ENCODE results near the gene MRPL32.

Gene MRPL32

DNA sequence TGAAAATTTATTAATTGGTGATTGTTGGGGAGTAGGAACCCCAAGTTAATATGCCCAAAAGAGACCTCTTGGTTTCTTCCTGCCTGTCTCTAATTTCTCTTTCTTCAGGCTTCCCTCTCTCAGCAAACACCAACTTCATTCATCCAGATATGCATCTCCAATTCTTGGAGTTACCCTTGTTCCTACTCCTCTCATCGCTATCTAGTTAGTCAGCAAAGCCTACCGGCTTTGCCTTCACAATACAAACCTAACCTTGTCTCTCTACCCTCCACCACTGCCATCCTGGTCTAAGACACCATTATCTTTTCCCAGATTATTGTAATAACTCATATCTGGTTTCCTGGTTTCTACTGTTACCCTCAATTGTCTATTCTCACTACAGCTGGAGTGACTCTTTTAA, 47.9 kb downstream of the MRPL32 start:
- H3K4me3 ChIP-seq (ENCODE audit: low read length): no peak overlapping the region
- no peak for DNase-seq (ENCODE audit: low read depth)
- TF ChIP-seq, protein P1, sequence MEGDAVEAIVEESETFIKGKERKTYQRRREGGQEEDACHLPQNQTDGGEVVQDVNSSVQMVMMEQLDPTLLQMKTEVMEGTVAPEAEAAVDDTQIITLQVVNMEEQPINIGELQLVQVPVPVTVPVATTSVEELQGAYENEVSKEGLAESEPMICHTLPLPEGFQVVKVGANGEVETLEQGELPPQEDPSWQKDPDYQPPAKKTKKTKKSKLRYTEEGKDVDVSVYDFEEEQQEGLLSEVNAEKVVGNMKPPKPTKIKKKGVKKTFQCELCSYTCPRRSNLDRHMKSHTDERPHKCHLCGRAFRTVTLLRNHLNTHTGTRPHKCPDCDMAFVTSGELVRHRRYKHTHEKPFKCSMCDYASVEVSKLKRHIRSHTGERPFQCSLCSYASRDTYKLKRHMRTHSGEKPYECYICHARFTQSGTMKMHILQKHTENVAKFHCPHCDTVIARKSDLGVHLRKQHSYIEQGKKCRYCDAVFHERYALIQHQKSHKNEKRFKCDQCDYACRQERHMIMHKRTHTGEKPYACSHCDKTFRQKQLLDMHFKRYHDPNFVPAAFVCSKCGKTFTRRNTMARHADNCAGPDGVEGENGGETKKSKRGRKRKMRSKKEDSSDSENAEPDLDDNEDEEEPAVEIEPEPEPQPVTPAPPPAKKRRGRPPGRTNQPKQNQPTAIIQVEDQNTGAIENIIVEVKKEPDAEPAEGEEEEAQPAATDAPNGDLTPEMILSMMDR (IDR thresholded peaks at IDR 0.05; ENCODE audit: insufficient read depth, low read depth, low read length, missing control alignments): no peak

DNA sequence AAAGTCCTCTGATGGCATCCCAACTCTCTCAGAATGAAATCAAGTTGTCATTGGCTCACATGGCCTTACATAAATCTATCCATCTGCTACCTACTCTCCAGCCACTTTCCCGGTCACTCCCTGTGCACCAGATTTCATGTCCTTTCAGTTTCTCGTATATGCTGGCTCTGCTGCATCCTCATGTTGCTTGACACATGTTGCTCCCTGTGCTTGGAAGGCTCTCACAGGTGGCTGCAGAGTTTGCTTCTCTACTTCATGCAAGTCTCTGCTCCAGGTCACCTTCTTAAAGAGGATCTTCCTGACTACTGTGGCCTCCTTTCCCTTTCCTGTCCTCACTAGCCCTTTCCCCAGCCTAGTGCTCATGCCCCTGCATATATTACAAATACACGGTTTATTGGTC, 48.3 kb downstream of the MRPL32 start:
- no peak for DNase-seq (ENCODE audit: low read depth)
- no peak overlapping the region for H3K4me3 ChIP-seq (ENCODE audit: low read length)
- TF ChIP-seq, protein P1 (IDR thresholded peaks at IDR 0.05; ENCODE audit: insufficient read depth, low read depth, low read length, missing control alignments): no peak

DNA sequence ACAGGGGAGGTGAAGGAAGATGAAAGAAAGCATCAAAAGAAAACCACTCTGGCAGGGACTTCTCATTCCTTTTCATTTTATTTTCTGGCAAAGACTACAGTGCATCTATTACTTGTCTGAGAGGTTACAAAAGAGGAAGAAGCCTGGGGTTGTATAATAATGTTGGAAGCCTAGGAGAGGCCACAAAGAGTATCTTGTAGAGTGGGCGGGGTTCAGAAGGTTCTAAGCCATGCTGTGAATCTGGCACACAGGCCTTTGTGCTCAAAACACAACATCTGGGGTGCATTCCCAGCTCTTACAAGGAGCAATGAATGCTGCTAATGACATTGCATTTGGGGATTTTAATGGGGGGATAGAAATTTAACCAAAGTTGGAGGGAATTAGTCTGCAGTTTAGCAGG, 49.4 kb downstream of the MRPL32 start:
- no peak for DNase-seq (ENCODE audit: low read depth)
- no peak overlapping the region for H3K4me3 ChIP-seq (ENCODE audit: low read length)
- TF ChIP-seq, protein P1 (IDR thresholded peaks at IDR 0.05; ENCODE audit: insufficient read depth, low read depth, low read length, missing control alignments): no peak

DNA sequence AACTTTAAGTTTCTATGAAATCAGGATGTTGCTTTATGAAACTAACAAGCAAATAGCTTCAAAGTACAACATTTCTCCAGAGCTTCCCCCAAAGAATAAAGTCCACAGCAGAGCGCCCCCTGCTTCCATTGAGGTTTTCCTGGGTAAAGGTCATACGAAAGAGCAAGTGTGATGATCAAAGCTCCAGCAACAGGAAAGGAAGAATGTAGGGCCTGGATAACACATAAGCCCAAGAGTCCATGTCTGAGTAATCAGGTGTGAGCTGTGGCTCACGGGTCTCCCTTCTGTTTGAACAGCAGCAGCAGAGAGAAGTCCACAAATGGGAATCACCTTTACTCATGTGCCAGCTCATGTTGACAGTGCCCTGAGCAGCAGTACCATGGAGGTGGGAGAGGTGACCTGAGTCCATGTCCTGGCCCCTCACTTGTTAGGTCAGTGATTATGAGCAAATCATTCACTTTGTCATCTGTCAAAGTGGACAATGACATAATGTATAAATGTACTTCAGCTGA, 50.5 kb downstream of the MRPL32 start:
- peak; percentile 3 for DNase-seq (ENCODE audit: low read depth)
- H3K4me3 ChIP-seq (ENCODE audit: low read length): no peak overlapping the region
- TF ChIP-seq, protein P1 (IDR thresholded peaks at IDR 0.05; ENCODE audit: insufficient read depth, low read depth, low read length, missing control alignments): no peak

DNA sequence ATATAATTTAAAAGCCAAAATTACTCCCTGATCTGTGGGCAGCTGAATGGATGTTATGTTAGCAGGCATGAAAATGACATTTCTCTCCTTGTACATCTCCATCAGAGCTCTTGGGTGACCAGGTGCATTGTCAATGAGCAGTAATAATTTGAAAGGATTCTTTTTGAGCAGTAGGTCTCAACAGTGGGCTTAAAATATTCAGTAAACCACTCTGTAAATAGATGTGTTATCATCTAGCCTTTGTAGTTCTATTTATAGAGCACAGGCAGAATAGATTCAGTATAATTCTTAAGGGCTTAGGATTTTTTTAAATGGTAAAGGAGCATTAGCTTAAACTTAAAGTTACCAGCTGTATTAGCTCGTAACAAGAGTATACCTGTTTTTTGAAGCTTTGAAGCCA, 52.0 kb downstream of the MRPL32 start:
- TF ChIP-seq, protein P1 (IDR thresholded peaks at IDR 0.05; ENCODE audit: insufficient read depth, low read depth, low read length, missing control alignments): no peak
- no peak overlapping the region for H3K4me3 ChIP-seq (ENCODE audit: low read length)
- DNase-seq (ENCODE audit: low read depth): no peak

DNA sequence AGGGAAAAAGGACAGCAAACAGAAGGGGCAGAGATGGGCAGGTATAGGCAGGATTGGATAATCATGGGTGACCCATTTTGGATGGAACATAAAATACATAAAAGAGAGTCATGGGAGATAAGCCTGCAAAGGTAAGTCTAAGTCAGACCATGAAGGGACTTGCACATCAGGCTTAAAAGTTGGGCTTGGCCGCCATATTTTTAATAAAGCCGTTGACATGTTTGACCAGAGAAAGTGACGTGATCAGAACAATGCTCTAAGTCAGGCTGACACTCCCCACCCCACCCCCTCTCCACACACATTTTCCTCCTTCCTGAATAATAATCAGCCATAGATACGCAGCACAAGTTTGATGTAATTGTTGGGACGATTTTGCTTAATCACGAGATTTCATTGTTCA, 54.0 kb downstream of the MRPL32 start:
- no peak for DNase-seq (ENCODE audit: low read depth)
- no peak overlapping the region for H3K4me3 ChIP-seq (ENCODE audit: low read length)
- TF ChIP-seq, protein P1 (IDR thresholded peaks at IDR 0.05; ENCODE audit: insufficient read depth, low read depth, low read length, missing control alignments): no peak

DNA sequence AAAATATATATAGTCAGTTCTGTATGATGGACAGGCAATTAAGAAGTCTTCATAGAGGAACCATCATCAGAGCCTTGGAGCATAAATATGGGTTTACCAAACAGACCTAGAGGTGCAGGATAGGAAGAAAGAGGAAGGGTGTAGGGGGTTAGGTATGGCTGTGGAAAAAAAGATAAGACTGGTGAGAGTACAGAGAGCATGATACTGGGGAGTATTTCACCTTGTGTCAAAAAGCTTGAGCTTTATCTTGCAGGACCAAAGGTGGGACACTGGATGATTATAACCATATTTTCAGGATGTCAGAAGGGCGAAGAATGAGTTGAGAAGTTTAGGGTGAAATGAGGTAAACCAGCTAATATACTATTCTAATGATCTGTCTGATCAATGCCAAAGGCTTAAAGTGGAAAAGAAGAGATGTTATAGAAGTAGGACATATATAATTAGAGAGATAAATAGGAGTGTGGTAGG, 54.6 kb downstream of the MRPL32 start:
- no peak for DNase-seq (ENCODE audit: low read depth)
- no peak overlapping the region for H3K4me3 ChIP-seq (ENCODE audit: low read length)
- TF ChIP-seq, protein P1 (IDR thresholded peaks at IDR 0.05; ENCODE audit: insufficient read depth, low read depth, low read length, missing control alignments): no peak
